ENCODE measurements around the gene HRH3.

HRH3 gene

GRCh38 chr20:62201173-62202082 lies 18.6 kb downstream of the HRH3 start:
- peaks cover 49% of the 10 kb centered on the region for H3K36me3 ChIP-seq (ENCODE audit: control insufficient read depth, insufficient read depth, low read length, severe bottlenecking)
- no peak overlapping the region for H3K9ac ChIP-seq (ENCODE audit: low read length)
- H3K9me3 ChIP-seq (ENCODE audit: control insufficient read depth, low read length): no peaks in the 10 kb centered on the region
- H3K27me3 ChIP-seq (replicated peaks; ENCODE audit: control insufficient read depth, insufficient read depth, low read length): no peaks in the 10 kb centered on the region
- peaks cover 10% of the 10 kb centered on the region for H3K4me1 ChIP-seq (ENCODE audit: control insufficient read depth, insufficient read depth, low read length)
- DNase-seq (ENCODE audit: low read depth): no peak
- no peak overlapping the region for H3K4me3 ChIP-seq (ENCODE audit: low read length)

GRCh38 chr20:62200491-62201172 lies 19.4 kb downstream of the HRH3 start:
- Histone ChIP-seq H3K9me3 (ENCODE audit: control insufficient read depth, low read length) (no peaks in the 10 kb centered on the region), H3K27me3 (replicated peaks; ENCODE audit: control insufficient read depth, insufficient read depth, low read length) (no peaks in the 10 kb centered on the region), H3K9ac (ENCODE audit: low read length) (no peak overlapping the region), H3K4me3 (ENCODE audit: low read length) (no peak overlapping the region), H3K4me1 (ENCODE audit: control insufficient read depth, insufficient read depth, low read length) (peaks cover 10% of the 10 kb centered on the region), H3K36me3 (ENCODE audit: control insufficient read depth, insufficient read depth, low read length, severe bottlenecking) (peaks cover 57% of the 10 kb centered on the region)
- no peak for DNase-seq (ENCODE audit: low read depth)

- Histone ChIP-seq H3K36me3 (ENCODE audit: control insufficient read depth, insufficient read depth, low read length, severe bottlenecking) (peaks cover 63% of the 10 kb centered on the region), H3K4me1 (ENCODE audit: control insufficient read depth, insufficient read depth, low read length) (peaks cover 14% of the 10 kb centered on the region), H3K4me3 (ENCODE audit: low read length) (no peak overlapping the region), H3K27me3 (replicated peaks; ENCODE audit: control insufficient read depth, insufficient read depth, low read length) (no peaks in the 10 kb centered on the region), H3K9ac (ENCODE audit: low read length) (no peak overlapping the region), H3K9me3 (ENCODE audit: control insufficient read depth, low read length) (no peaks in the 10 kb centered on the region)
- no peak for DNase-seq (ENCODE audit: low read depth)
Observed at GRCh38 chr20:62198931-62199330, 21.1 kb downstream of the HRH3 start.

- no peak overlapping the region for H3K4me3 ChIP-seq (ENCODE audit: low read length)
- H3K36me3 ChIP-seq (ENCODE audit: control insufficient read depth, insufficient read depth, low read length, severe bottlenecking): peaks cover 65% of the 10 kb centered on the region
- H3K9me3 ChIP-seq (ENCODE audit: control insufficient read depth, low read length): no peaks in the 10 kb centered on the region
- no peak for DNase-seq (ENCODE audit: low read depth)
- H3K9ac ChIP-seq (ENCODE audit: low read length): no peak overlapping the region
- no peaks in the 10 kb centered on the region for H3K27me3 ChIP-seq (replicated peaks; ENCODE audit: control insufficient read depth, insufficient read depth, low read length)
- peaks cover 14% of the 10 kb centered on the region for H3K4me1 ChIP-seq (ENCODE audit: control insufficient read depth, insufficient read depth, low read length)
Observed at GRCh38 chr20:62198496-62198895, 21.6 kb downstream of the HRH3 start.

GRCh38 chr20:62197801-62198200 lies 22.3 kb downstream of the HRH3 start:
- no peaks in the 10 kb centered on the region for H3K9me3 ChIP-seq (ENCODE audit: control insufficient read depth, low read length)
- H3K27me3 ChIP-seq (replicated peaks; ENCODE audit: control insufficient read depth, insufficient read depth, low read length): no peaks in the 10 kb centered on the region
- no peak for DNase-seq (ENCODE audit: low read depth)
- no peak overlapping the region for H3K4me3 ChIP-seq (ENCODE audit: low read length)
- no peak overlapping the region for H3K9ac ChIP-seq (ENCODE audit: low read length)
- peaks cover 10% of the 10 kb centered on the region for H3K4me1 ChIP-seq (ENCODE audit: control insufficient read depth, insufficient read depth, low read length)
- peaks cover 69% of the 10 kb centered on the region for H3K36me3 ChIP-seq (ENCODE audit: control insufficient read depth, insufficient read depth, low read length, severe bottlenecking)

- Histone ChIP-seq H3K36me3 (ENCODE audit: control insufficient read depth, insufficient read depth, low read length, severe bottlenecking) (peaks cover 69% of the 10 kb centered on the region), H3K9me3 (ENCODE audit: control insufficient read depth, low read length) (no peaks in the 10 kb centered on the region), H3K4me3 (ENCODE audit: low read length) (no peak overlapping the region), H3K27me3 (replicated peaks; ENCODE audit: control insufficient read depth, insufficient read depth, low read length) (no peaks in the 10 kb centered on the region), H3K4me1 (ENCODE audit: control insufficient read depth, insufficient read depth, low read length) (peaks cover 10% of the 10 kb centered on the region), H3K9ac (ENCODE audit: low read length) (no peak overlapping the region)
- no peak for DNase-seq (ENCODE audit: low read depth)
Observed at GRCh38 chr20:62197311-62197710, 22.8 kb downstream of the HRH3 start.

GRCh38 chr20:62196286-62196685 lies 23.8 kb downstream of the HRH3 start:
- Histone ChIP-seq H3K4me3 (ENCODE audit: low read length) (no peak overlapping the region), H3K9ac (ENCODE audit: low read length) (no peak overlapping the region), H3K4me1 (ENCODE audit: control insufficient read depth, insufficient read depth, low read length) (peaks cover 4% of the 10 kb centered on the region), H3K27me3 (replicated peaks; ENCODE audit: control insufficient read depth, insufficient read depth, low read length) (no peaks in the 10 kb centered on the region), H3K9me3 (ENCODE audit: control insufficient read depth, low read length) (no peaks in the 10 kb centered on the region), H3K36me3 (ENCODE audit: control insufficient read depth, insufficient read depth, low read length, severe bottlenecking) (peaks cover 67% of the 10 kb centered on the region)
- no peak for DNase-seq (ENCODE audit: low read depth)

- Histone ChIP-seq H3K4me1 (ENCODE audit: control insufficient read depth, insufficient read depth, low read length) (peaks cover 4% of the 10 kb centered on the region), H3K9me3 (ENCODE audit: control insufficient read depth, low read length) (no peaks in the 10 kb centered on the region), H3K27me3 (replicated peaks; ENCODE audit: control insufficient read depth, insufficient read depth, low read length) (no peaks in the 10 kb centered on the region), H3K36me3 (ENCODE audit: control insufficient read depth, insufficient read depth, low read length, severe bottlenecking) (peaks cover 66% of the 10 kb centered on the region), H3K9ac (ENCODE audit: low read length) (no peak overlapping the region), H3K4me3 (ENCODE audit: low read length) (no peak overlapping the region)
- no peak for DNase-seq (ENCODE audit: low read depth)
Observed at GRCh38 chr20:62195736-62196135, 24.3 kb downstream of the HRH3 start.

- Histone ChIP-seq H3K4me1 (ENCODE audit: control insufficient read depth, insufficient read depth, low read length) (peaks cover 4% of the 10 kb centered on the region), H3K4me3 (ENCODE audit: low read length) (no peak overlapping the region), H3K27me3 (replicated peaks; ENCODE audit: control insufficient read depth, insufficient read depth, low read length) (no peaks in the 10 kb centered on the region), H3K9ac (ENCODE audit: low read length) (no peak overlapping the region), H3K36me3 (ENCODE audit: control insufficient read depth, insufficient read depth, low read length, severe bottlenecking) (peaks cover 61% of the 10 kb centered on the region), H3K9me3 (ENCODE audit: control insufficient read depth, low read length) (no peaks in the 10 kb centered on the region)
- DNase-seq (ENCODE audit: low read depth): no peak
Observed at GRCh38 chr20:62195075-62195405, 25.0 kb downstream of the HRH3 start.

GRCh38 chr20:62193079-62194025 lies 26.7 kb downstream of the HRH3 start:
- Histone ChIP-seq H3K36me3 (ENCODE audit: control insufficient read depth, insufficient read depth, low read length, severe bottlenecking) (peaks cover 54% of the 10 kb centered on the region), H3K9ac (ENCODE audit: low read length) (no peak overlapping the region), H3K27me3 (replicated peaks; ENCODE audit: control insufficient read depth, insufficient read depth, low read length) (no peaks in the 10 kb centered on the region), H3K4me1 (ENCODE audit: control insufficient read depth, insufficient read depth, low read length) (peaks cover 4% of the 10 kb centered on the region), H3K4me3 (ENCODE audit: low read length) (no peak overlapping the region), H3K9me3 (ENCODE audit: control insufficient read depth, low read length) (no peaks in the 10 kb centered on the region)
- DNase-seq (ENCODE audit: low read depth): no peak

GRCh38 chr20:62192635-62193034 lies 27.4 kb downstream of the HRH3 start:
- Histone ChIP-seq H3K9ac (ENCODE audit: low read length) (no peak overlapping the region), H3K36me3 (ENCODE audit: control insufficient read depth, insufficient read depth, low read length, severe bottlenecking) (peaks cover 47% of the 10 kb centered on the region)

More at GRCh38 chr20:62192635-62193034, 27.4 kb downstream of the HRH3 start:
- no peaks in the 10 kb centered on the region for H3K9me3 ChIP-seq (ENCODE audit: control insufficient read depth, low read length)
- no peak for DNase-seq (ENCODE audit: low read depth)
- H3K4me1 ChIP-seq (ENCODE audit: control insufficient read depth, insufficient read depth, low read length): peaks cover 6% of the 10 kb centered on the region
- no peaks in the 10 kb centered on the region for H3K27me3 ChIP-seq (replicated peaks; ENCODE audit: control insufficient read depth, insufficient read depth, low read length)
- H3K4me3 ChIP-seq (ENCODE audit: low read length): no peak overlapping the region
